ENCODE data around the gene ADGRF3.

GRCh38 chr2:26284132-26284531 is 62.5 kb downstream of the ADGRF3 start:
- TF ChIP-seq CTCF (IDR thresholded peaks at IDR 0.05) = no peak
- no peak for TF ChIP-seq REST (IDR thresholded peaks at IDR 0.05; ENCODE audit: insufficient read depth in 1 of 2, low read depth in 2 of 2, low read length in 1 of 2)
- no peak for TF ChIP-seq TCF7L2 (IDR thresholded peaks at IDR 0.05; ENCODE audit: low read depth, low read length)
- TF ChIP-seq SIN3A (IDR thresholded peaks at IDR 0.05; ENCODE audit: borderline replicate concordance, insufficient read depth, low read depth, low read length) = no peak
